Iris pigment epithelial cell (primary cell): Measurements from ENCODE around the gene WNT11.
"Not testable (repeated sequence)": the region's sequence is repeated elsewhere in the genome, so short reads cannot be mapped to it uniquely, and the experiment has no call there.

ENCODE experiments used
- DNase-seq: peaks from one replicate; pipeline ENCODE4 v3.0.0-alpha.2; 2011; ENCODE audit warnings: low read depth

WNT11 gene

GRCh38 chr11:76201672-76202412, 4.5 kb downstream of the WNT11 start:
- DNase-seq, result no peak

GRCh38 chr11:76201056-76201455, 5.2 kb downstream of the WNT11 start:
- no peak for DNase-seq

- DNase-seq, result no peak
These were observed 6.0 kb downstream of the WNT11 start for GRCh38 chr11:76200006-76200940.

- DNase-seq, result not testable (repeated sequence)
These were observed 7.6 kb downstream of the WNT11 start for GRCh38 chr11:76198691-76199090.

GRCh38 chr11:76197941-76198640, 8.2 kb downstream of the WNT11 start:
- no peak for DNase-seq

- DNase-seq, result no peak
These were observed 9.0 kb downstream of the WNT11 start for GRCh38 chr11:76197332-76197731.

- no peak for DNase-seq
These were observed 9.5 kb downstream of the WNT11 start for GRCh38 chr11:76196849-76197248.

- no peak for DNase-seq
These were observed 11.2 kb downstream of the WNT11 start for GRCh38 chr11:76194872-76195668.

GRCh38 chr11:76193219-76193618, 13.1 kb downstream of the WNT11 start:
- DNase-seq, result no peak

GRCh38 chr11:76190376-76190775, 15.9 kb downstream of the WNT11 start:
- DNase-seq, result no peak

- no peak for DNase-seq
These were observed 16.6 kb downstream of the WNT11 start for GRCh38 chr11:76189682-76190081.

- DNase-seq, result no peak
These were observed 17.4 kb downstream of the WNT11 start for GRCh38 chr11:76188873-76189272.

- no peak for DNase-seq
These were observed 19.5 kb downstream of the WNT11 start for GRCh38 chr11:76186776-76187279.

- DNase-seq, result no peak
These were observed 20.3 kb downstream of the WNT11 start for GRCh38 chr11:76185931-76186401.

GRCh38 chr11:76185511-76185910, 20.8 kb downstream of the WNT11 start:
- DNase-seq, result no peak

- DNase-seq, result peak; percentile 12
These were observed 21.7 kb downstream of the WNT11 start for GRCh38 chr11:76184551-76184993.

GRCh38 chr11:76181371-76181770, 24.9 kb downstream of the WNT11 start:
- DNase-seq, result no peak

- DNase-seq, result no peak
These were observed 27.2 kb downstream of the WNT11 start for GRCh38 chr11:76179147-76179546.

GRCh38 chr11:76177250-76177686, 29.0 kb downstream of the WNT11 start:
- no peak for DNase-seq

GRCh38 chr11:76176463-76176862, 29.8 kb downstream of the WNT11 start:
- DNase-seq, result no peak

GRCh38 chr11:76175783-76176182, 30.5 kb downstream of the WNT11 start:
- no peak for DNase-seq
